PC-3 (cell line): ENCODE measurements around the gene MCRIP2.

Experiments used
- EZH2 ChIP-seq: fragments of 300-600 bp; sonication (generic); IDR thresholded peaks from one replicate; pipeline ENCODE4 v1.6.1; 2017; ENCODE audit warnings: antibody characterized with exemption, mild to moderate bottlenecking, low read length; ENCODE audit not compliant: unreplicated experiment
- TF ChIP-seq, protein P1 (sequence below): fragments of 300-600 bp; sonication (generic); conservative IDR thresholded peaks from 2 replicates; pipeline ENCODE4 v1.5.1; 2017; ENCODE audit warnings: antibody characterized with exemption, low read depth, mild to moderate bottlenecking, low read length

DNA sequence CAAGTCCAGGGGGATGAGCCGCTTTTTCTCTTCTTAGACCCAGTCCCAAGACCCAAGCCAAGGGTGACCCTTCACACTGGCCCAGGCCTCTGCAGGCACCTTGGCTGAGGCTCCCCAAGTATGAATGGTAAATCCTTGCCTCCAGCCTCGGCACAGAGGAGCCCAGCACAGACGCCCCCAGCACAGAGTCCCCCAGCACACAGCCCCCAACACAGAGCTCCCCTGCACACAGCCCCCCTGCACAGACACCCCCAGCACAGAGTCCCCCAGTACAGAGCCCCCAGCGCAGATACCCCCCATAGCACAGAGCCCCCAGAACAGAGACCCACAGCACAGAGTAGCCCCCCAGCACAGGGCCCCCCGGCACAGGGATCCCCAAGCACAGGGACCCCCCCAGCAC is 1.0 kb upstream of the MCRIP2 start:
- TF ChIP-seq EZH2, result no peak
- TF ChIP-seq, protein P1, sequence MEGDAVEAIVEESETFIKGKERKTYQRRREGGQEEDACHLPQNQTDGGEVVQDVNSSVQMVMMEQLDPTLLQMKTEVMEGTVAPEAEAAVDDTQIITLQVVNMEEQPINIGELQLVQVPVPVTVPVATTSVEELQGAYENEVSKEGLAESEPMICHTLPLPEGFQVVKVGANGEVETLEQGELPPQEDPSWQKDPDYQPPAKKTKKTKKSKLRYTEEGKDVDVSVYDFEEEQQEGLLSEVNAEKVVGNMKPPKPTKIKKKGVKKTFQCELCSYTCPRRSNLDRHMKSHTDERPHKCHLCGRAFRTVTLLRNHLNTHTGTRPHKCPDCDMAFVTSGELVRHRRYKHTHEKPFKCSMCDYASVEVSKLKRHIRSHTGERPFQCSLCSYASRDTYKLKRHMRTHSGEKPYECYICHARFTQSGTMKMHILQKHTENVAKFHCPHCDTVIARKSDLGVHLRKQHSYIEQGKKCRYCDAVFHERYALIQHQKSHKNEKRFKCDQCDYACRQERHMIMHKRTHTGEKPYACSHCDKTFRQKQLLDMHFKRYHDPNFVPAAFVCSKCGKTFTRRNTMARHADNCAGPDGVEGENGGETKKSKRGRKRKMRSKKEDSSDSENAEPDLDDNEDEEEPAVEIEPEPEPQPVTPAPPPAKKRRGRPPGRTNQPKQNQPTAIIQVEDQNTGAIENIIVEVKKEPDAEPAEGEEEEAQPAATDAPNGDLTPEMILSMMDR, result no peak
